Measurements from ENCODE around the gene AKAP10. TPM values are rescaled to one million over a fixed set of nuclear protein-coding genes. Genes with fewer than 3 reads are reported as not detected.

Gene AKAP10
- total and polyA plus RNA-seq, 2 of the 4 experiments (the other 2 are of a cell fraction) = 12.7 to 18.6 TPM

DNA sequence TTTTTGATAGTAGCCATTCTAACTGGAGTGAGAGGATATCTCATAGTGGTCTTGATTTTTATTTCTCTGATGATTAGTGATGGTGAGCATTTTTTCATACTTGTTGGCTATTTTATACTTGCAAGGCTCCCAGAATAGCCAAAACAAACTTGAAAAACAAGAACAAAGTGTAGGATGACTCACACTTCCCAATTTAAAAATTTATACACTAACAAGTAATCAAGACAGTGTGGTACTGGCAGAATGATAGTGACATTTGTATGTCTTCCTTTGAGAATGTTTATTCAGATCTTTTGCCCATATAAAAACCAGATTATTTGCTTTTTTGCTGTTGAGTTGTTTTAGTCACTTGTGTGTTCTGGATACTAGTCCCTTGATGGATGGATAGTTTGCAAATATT lies 49.3 kb upstream of the AKAP10 start:
- no peak overlapping the region for H3K23ac ChIP-seq (ENCODE audit: low read depth, low read length)
- no peaks in the 10 kb centered on the region for H4K20me1 ChIP-seq (ENCODE audit: insufficient read depth, low read length)
- H3K9me3 ChIP-seq (ENCODE audit: control insufficient read depth, insufficient read depth, low read length) = no peaks in the 10 kb centered on the region
- no peak overlapping the region for H2BK120ac ChIP-seq (ENCODE audit: low read depth, low read length)
- no peak overlapping the region for H2AK9ac ChIP-seq (replicated peaks; ENCODE audit: low read depth, low read length, poor library complexity)
- TF ChIP-seq RFX5 (IDR thresholded peaks at IDR 0.05; ENCODE audit: low read depth, low read length) (no peak), CHD1 (IDR thresholded peaks at IDR 0.05; ENCODE audit: low read depth, low read length) (no peak), MAZ (IDR thresholded peaks at IDR 0.05; ENCODE audit: borderline replicate concordance, low read depth, low read length) (no peak), NFE2L2 (IDR thresholded peaks at IDR 0.05; ENCODE audit: low read depth, low read length) (no peak)
- H3K79me1 ChIP-seq (ENCODE audit: low read depth in 1 of 2, low read length in 2 of 2) = no peaks in the 10 kb centered on the region
- no peaks in the 10 kb centered on the region for H3K4me1 ChIP-seq (ENCODE audit: control insufficient read depth, insufficient read depth, low read length)
- H2BK20ac ChIP-seq (ENCODE audit: low read depth, low read length) = no peak overlapping the region
- DNase-seq (no peak), ATAC-seq (ENCODE audit: low read depth) (no peak)
- no peak overlapping the region for H3K18ac ChIP-seq (ENCODE audit: low read depth, low read length)
- no peak overlapping the region for H4K5ac ChIP-seq (ENCODE audit: low read depth, low read length)
- H3K4me2 ChIP-seq (ENCODE audit: low read depth, low read length) = no peak overlapping the region
- no peak overlapping the region for H3K27ac ChIP-seq (ENCODE audit: insufficient read depth, low read length)
- intact Hi-C loops (cut with micrococcal nuclease) = no loop called here
- ChIA-PET POLR2A (ENCODE audit: unreplicated experiment) (no interaction called here), CTCF (interaction anchor here (1.6 kb wide), 1 partner anchor 17 kb away, joined by 3 read pairs; no protein-coding TSS in a partner anchor)
- dilution Hi-C loops (cut with HindIII; ENCODE audit: low sequenced_read_pairs, unreplicated experiment) = no loop called here
- H3K4ac ChIP-seq (ENCODE audit: low read depth, low read length) = no peak overlapping the region
- in situ Hi-C loops (cut with MboI; ENCODE audit: low sequenced_read_pairs) = no loop called here
- no peak overlapping the region for H3K56ac ChIP-seq (ENCODE audit: extremely low read depth, insufficient read depth, low read length)
- H3K36me3 ChIP-seq (ENCODE audit: control insufficient read depth, insufficient read depth, low read length) = no peaks in the 10 kb centered on the region
- no peaks in the 10 kb centered on the region for H3K9me1 ChIP-seq (ENCODE audit: insufficient read depth, low read length)
- no peak overlapping the region for H2AK5ac ChIP-seq (ENCODE audit: low read depth, low read length)
- no TSS peak for BruUV-seq (replicated peaks)
- H4K91ac ChIP-seq (ENCODE audit: insufficient read depth, low read depth, low read length) = no peak overlapping the region
- no peak overlapping the region for H2BK15ac ChIP-seq (ENCODE audit: low read depth, low read length)
- no peak overlapping the region for H2AFZ ChIP-seq (replicated peaks; ENCODE audit: low read length, poor library complexity)
- no peak overlapping the region for H3K4me3 ChIP-seq (ENCODE audit: insufficient read depth, low read depth, low read length)
- no peak overlapping the region for H2BK5ac ChIP-seq (ENCODE audit: low read depth, low read length, poor library complexity, severe bottlenecking)
- no peak overlapping the region for H3K14ac ChIP-seq (replicated peaks; ENCODE audit: low read depth, low read length)
- H3K27me3 ChIP-seq (ENCODE audit: control insufficient read depth, insufficient read depth, low read length) = peaks cover 15% of the 10 kb centered on the region
- no peak overlapping the region for H4K8ac ChIP-seq (ENCODE audit: low read depth in 2 of 2, low read length in 2 of 2)
- no peak overlapping the region for H3K9ac ChIP-seq (ENCODE audit: low read depth, low read length)
